ENCODE data around the gene TALDO1.

Gene TALDO1

DNA sequence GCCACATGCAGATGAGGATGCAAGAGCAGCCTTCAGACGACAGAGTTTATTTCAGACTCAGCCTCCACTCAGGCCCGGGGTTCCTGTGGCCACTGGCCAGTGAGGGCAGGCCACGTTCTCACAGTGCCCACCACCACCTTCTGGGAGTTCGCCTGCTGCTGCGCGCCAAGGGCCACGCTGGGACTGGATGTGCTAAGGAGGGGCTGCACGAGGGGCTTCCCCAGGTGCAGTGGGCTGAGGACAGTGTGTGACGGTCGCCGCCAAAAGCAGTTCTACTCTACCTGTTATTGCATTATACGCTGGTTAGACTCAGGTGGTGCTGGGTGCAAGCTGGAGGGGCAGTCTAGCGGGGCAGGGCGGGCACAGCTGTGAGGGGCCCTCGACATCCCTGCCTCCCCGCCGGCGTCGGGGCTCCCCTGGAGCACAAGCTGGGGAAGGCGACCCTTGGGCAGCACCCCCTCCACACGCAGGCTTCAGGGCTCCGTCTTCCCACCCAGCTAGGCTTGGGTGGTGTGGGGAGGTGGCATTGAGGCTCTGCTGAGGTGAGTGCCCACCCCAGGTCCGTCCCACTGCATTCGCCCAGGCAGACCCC, 39.9 kb downstream of the TALDO1 start:
- DNase-seq (ENCODE audit: low read depth), result no peak

- DNase-seq (ENCODE audit: low read depth), result no peak
These were observed 40.9 kb downstream of the TALDO1 start for GRCh38 chr11:788009-788640.

DNA sequence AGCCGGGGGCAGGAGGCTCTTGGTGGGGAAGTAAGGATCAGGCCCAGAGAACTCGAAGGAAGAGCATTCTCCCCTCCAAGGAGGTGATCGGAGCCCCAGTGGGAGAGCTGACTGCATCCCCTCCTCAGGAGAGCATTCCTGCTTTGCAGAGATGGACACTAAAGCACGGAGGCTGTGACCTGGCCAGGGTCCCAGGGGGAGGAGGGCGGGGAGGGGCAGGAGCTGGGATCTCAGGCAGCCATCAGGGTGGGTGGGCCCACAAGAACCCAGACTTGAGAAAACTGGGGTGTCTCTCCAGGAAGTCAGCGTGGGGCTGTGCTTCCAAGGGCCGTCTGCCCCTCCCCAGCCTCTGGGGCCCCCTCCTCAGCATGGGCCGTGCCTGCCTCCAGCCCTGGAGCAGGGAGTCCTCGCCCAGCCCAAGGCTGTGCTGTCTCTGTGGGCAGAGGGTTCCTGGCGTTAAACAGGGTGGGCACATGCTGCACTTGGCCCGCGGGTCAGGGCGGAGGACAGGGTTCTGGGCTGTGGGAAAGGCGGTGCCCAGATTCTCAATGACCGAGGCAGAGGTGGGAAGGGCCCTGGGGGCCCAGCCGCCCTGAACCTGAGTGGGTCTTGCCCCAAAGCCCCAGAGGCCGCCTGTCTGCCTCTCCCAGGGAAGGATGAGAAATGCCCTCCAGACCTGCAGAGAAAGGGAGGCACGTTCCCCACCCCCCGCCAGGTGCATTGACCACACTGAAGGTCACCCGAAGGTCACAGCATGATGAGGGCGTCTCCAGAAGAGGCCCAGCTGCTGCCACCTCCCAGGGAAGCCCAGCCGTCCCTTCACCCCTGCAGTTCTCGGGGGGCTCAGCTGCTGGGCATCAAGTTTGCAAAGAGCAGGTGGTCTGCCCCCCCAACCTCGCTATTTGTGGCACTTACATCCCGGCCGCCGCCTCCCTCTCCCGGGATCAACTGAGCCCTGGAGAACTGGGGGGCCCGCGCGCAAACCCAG, 42.0 kb downstream of the TALDO1 start:
- DNase-seq (ENCODE audit: low read depth), result no peak

- DNase-seq (ENCODE audit: low read depth), result peak; percentile 43
These were observed 42.7 kb downstream of the TALDO1 start, which contains the start of gene CEND1 for GRCh38 chr11:789943-790342. TSS of gene CEND1 (minus strand) at chr11:790090. CDS start at chr11:788576, 1,514 bp downstream.

DNA sequence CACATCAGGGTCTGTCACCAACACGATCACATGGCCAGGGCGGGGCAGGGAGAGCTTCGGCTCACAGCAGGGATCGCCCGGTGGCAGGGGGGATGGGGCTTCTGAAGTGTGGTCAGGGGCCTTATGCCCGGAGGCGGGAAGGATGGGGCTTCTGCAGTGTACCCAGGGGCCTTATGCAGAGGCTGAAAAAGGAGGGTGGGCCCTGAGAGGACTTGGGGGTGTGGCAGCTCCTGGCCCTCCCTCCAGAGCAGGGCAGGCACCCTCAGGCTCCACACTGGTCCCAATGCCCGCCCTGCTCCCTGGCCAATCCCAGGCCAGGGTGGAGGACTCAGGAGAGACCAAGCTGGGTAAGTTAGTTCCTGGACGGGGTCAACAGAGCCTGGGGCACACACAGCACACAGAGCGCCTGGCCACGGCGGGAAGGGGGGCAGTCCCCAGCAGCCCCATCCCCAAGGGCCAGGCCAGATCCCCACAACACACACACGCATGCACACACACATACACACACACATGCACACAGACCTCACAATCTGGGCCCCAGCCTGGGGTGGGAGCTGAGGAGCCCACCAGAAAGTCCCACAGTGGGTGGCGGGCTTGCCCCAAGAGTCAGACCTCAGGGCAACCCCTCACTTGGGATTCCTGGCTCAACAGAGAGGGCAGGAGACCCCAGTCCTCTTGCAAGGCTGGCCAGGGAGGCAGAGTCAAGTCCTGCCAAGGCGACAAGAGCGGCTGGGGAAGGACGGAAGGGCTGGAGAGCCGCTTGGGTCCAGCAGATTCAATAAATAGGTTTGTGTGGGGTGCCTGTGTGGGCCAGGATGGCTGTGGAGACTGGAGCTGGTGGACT, 43.7 kb downstream of the TALDO1 start:
- DNase-seq (ENCODE audit: low read depth), result no peak

GRCh38 chr11:791658-792534, 44.6 kb downstream of the TALDO1 start:
- DNase-seq (ENCODE audit: low read depth), result no peak

DNA sequence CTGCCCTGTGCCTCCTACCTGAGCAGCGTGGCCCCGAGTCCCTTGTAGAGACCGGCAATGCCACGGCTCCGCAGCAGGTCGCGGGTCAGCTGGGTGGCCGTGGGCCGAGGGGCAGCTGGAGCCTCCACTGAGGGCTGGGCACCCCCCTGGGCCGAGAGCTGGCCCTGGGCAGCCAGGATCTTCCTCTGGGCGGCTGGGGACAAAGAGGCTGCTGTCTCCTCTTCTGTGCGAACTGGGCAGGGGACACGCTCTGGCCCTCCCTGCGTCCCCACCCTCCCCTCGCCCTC, 45.2 kb downstream of the TALDO1 start:
- DNase-seq (ENCODE audit: low read depth), result no peak

DNA sequence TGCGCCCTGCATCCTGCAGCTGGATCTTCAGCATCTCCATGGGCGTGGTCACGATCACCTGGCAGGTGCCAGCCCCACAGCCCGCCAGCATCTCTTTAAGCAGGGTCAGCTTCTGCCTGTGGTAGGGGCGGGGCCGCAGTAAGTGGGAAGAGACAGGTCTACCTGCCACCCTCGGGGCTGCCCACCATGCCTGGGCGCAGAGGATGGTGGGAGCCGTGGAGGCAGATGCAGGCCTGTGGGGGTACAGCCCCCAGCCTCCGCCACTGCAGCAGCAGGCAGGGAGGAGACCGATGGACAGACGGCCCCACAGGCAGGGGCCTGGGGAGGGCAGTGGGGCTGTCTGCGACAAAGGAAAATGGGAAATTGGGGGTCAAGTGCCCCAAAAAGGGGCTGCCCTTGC, 45.6 kb downstream of the TALDO1 start:
- DNase-seq (ENCODE audit: low read depth), result no peak

- no peak for DNase-seq (ENCODE audit: low read depth)
These were observed 46.3 kb downstream of the TALDO1 start for GRCh38 chr11:793556-793955.

DNA sequence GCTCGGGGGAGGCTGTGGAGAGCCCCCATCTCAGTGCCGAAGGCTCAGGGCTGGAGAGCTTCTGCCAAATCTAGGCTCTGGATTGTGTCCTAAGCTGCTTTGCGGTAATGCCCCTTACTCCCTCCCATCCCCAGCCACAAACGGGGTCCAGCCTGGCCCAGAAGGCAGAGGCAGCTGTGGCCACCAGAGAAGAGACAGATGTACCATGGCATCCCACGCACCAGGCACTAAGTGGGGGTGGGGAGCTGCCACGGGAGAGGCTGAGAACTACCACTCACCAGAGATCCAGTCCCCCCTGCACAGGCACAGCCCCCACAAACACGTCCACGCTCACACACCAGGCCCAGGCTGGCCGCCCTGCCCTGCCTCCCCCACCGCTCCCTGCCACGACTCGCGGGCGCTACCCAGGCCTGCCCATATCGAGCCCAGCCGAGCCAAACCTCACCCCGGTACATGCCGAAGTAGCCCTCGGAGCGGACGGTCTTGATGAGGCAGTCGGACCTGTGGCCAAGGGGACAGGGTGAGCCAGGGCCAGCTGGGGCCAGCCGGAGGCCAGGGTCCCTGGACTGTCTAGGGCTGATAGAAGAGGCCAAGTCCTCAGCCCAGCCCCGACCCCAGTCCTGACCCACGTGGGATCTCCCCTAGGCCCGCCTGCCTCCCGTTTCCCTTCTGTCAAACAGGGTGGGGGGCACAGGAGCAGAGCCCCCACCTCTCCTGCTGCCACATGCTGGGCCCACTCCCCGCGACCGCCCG, 46.9 kb downstream of the TALDO1 start:
- DNase-seq (ENCODE audit: low read depth), result no peak

DNA sequence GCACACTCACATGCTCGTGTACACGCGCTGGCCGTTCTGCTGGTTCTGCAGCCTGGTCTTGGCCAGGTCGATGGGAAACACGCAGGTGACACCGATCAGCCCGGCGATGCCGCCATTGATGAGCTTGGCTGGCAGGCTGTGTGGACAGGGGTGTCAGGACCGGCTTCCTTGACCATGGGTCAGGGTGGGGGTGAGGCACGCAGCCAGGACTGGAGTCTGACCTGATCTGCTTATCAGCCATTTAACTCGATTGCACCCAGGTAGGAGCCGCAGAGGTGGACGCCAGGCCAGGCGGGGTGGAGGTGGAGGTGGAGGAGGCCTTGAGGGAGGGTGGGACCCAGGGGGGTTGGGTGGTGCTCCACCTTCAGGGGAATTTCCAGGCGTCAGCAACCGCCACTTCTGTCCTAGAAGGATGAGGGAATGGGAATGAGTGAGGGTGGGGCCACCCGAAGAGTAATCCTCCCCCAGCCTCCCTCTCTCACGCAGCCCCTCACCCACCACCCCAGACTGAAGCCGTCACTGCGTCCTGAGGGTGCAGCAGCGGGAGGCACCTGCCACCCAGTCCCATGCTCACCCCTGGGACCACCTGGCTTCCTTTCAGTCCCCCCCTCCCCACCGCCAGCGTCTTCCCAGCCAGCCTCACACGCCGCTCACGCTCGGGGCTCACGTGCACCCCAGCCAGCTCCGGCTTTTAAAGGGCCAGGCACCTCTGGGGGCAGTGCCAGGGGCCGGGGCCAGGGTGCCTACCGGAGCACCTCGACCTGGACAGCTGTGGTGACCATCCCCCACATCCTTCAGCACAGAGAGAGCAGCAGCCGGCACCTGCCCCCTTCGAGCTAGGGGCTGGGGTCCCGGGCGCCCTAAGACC, 47.7 kb downstream of the TALDO1 start:
- no peak for DNase-seq (ENCODE audit: low read depth)

- peak; percentile 79 for DNase-seq (ENCODE audit: low read depth)
These were observed 48.6 kb downstream of the TALDO1 start for GRCh38 chr11:795634-796564.

- DNase-seq (ENCODE audit: low read depth), result no peak
These were observed 49.5 kb downstream of the TALDO1 start for GRCh38 chr11:796565-797295.

DNA sequence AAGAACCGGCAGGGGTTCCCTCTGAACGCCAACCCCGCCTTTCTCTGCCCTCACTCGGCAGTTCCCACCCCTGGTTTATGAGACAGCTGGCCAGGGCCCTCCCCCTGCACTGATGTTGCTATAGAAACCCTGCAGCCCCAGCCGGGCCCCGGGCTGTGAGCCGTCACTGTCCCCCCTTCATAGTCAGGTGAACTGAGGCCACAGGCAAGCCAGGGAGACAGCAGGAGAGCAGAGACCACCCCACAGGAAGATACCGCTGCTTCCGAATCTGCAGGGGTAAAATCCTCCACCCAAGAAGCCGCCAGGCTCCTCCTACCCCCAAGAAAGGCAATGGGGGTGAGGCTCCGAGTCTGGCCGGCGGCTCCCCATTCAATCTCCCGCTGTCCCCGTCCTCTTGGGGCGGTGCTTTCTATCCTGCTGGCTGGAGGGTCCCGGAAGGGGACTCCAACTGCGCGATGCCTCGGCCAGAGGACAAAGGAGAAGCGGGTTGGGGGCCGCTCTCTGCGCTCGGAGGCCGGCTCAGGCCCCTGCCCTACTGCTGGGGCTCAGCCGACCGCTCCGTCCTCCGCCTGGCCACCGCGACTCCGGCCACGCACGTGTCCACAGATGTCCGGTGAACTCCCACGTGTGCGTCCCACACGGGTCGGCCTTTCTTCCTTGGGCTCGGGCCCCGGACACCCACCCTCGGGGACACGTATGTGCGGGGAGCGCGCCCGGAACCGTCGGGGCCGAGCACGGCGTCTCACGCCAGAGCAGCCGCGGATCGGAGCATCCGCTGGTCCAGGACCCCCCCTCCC, 50.2 kb downstream of the TALDO1 start:
- peak; percentile 70 for DNase-seq (ENCODE audit: low read depth)

DNA sequence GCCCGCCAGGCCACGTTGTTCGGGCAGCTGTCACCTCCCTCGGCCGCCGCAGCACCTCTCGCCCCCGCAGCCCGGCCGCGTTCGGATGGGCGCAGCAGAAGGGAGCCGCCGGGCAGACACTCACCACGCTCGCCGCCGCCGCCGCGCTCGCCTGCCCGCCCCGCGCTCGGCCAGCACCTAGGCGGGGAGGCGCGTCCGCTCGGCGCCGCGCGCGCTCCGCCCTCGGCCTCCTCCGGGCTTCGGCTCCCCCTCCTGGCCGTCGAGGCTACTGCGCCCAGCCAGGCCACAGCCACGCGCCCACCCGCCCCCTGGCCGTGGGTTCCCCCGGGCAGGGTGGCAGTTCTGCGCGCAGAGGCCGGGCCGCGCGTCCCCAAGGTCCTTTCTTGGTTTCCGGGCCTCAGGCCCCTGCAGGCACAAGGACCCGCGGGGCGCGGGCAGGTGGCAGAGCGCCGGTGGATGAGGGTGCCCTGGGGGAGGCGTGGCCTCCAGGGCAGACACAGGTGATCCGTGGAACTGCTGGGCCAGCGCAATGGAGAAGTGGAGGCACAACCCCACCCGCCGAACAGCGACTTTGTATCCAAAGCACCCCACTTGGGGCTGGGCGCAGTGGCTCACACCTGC, 50.9 kb downstream of the TALDO1 start, which contains the start of gene SLC25A22:
SLC25A22 (minus strand) TSS at position 189 of the 621 bp plus-strand sequence. CDS start 3,275 bp downstream, outside the sequence.
- DNase-seq (ENCODE audit: low read depth), result peak; percentile 80
